Fibroblast of lung (primary cell): ENCODE results near the gene SH3PXD2A.

ENCODE experiments used
- EZH2 ChIP-seq: IDR thresholded peaks from 2 replicates; pipeline ENCODE4 v1.5.1; 2012; ENCODE audit warnings: low read length, control low read depth, mild to moderate bottlenecking; ENCODE audit errors: missing control alignments
- TF ChIP-seq, protein P1 (sequence below), 2 donors: IDR thresholded peaks in 1 of 2; conservative IDR thresholded peaks in 1 of 2; 1 replicate in 1 of 2; 2 replicates in 1 of 2; pipeline ENCODE4 v1.5.1; 2011 to 2012; ENCODE audit warnings: low read length in 2 of 2, control low read depth in 1 of 2, inconsistent platforms in 1 of 2, low read depth in 1 of 2, mild to moderate bottlenecking in 1 of 2

GRCh38 chr10:103569896-103570295, 285.5 kb downstream of the SH3PXD2A start:
- no peak for TF ChIP-seq EZH2
- TF ChIP-seq, protein P1, sequence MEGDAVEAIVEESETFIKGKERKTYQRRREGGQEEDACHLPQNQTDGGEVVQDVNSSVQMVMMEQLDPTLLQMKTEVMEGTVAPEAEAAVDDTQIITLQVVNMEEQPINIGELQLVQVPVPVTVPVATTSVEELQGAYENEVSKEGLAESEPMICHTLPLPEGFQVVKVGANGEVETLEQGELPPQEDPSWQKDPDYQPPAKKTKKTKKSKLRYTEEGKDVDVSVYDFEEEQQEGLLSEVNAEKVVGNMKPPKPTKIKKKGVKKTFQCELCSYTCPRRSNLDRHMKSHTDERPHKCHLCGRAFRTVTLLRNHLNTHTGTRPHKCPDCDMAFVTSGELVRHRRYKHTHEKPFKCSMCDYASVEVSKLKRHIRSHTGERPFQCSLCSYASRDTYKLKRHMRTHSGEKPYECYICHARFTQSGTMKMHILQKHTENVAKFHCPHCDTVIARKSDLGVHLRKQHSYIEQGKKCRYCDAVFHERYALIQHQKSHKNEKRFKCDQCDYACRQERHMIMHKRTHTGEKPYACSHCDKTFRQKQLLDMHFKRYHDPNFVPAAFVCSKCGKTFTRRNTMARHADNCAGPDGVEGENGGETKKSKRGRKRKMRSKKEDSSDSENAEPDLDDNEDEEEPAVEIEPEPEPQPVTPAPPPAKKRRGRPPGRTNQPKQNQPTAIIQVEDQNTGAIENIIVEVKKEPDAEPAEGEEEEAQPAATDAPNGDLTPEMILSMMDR (conservative IDR thresholded peaks at IDR 0.05 in 1 of 2, IDR thresholded peaks at IDR 0.05 in 1 of 2; ENCODE audit: low read depth in 1 of 2, low read length in 2 of 2) = no peak
